Thymus (tissue), 11 donors: ENCODE measurements around the gene STXBP4. TPM values are rescaled to one million over a fixed set of nuclear protein-coding genes. Genes with fewer than 3 reads are reported as not detected.

ENCODE experiments used
- DNase-seq, 9 donors: peaks; one replicate each; pipeline ENCODE4 v3.0.0-alpha.2; 2013; ENCODE audit warnings: low spot score in 9 of 9, low read depth in 6 of 9, missing footprints in 1 of 9
- H3K27ac ChIP-seq, 2 donors: one replicate each; pipeline ENCODE4 v1.5.1; 2013; ENCODE audit warnings: control low read depth in 1 of 2, low read depth in 1 of 2, low read length in 1 of 2, mild to moderate bottlenecking in 1 of 2, moderate library complexity in 1 of 2
- H3K27me3 ChIP-seq, 2 donors: one replicate each; pipeline ENCODE4 v1.5.1; 2013; ENCODE audit warnings: low read length in 1 of 2; ENCODE audit not compliant: control insufficient read depth in 2 of 2, insufficient read depth in 1 of 2
- H3K36me3 ChIP-seq, 2 donors: one replicate each; pipeline ENCODE4 v1.5.1; 2013; ENCODE audit warnings: low read length in 1 of 2, mild to moderate bottlenecking in 1 of 2, moderate library complexity in 1 of 2; ENCODE audit not compliant: control insufficient read depth in 2 of 2, insufficient read depth in 2 of 2
- H3K4me1 ChIP-seq, 2 donors: one replicate each; pipeline ENCODE4 v1.5.1; 2013; ENCODE audit warnings: low read length in 2 of 2; ENCODE audit not compliant: control insufficient read depth in 2 of 2, insufficient read depth in 2 of 2
- H3K4me3 ChIP-seq, 2 donors: one replicate each; pipeline ENCODE4 v1.5.1; 2013; ENCODE audit warnings: low read length in 2 of 2, control low read depth in 1 of 2, mild to moderate bottlenecking in 1 of 2
- H3K9me3 ChIP-seq, 2 donors: one replicate each; pipeline ENCODE4 v1.5.1; 2013; ENCODE audit warnings: low read length in 1 of 2, mild to moderate bottlenecking in 1 of 2; ENCODE audit not compliant: control insufficient read depth in 2 of 2, insufficient read depth in 1 of 2
- WGBS: extraction: QIAGEN DNeasy Blood & Tissue Kit; methylation state at CpG from one replicate; pipeline ENCODE4 v1.1.7; 2013; 5-methylcytosine and 5-hydroxymethylcytosine counted together
- polyA plus RNA-seq: library from polyadenylated mRNA; stranded (reverse); fragments of 200-250 nt; gene quantifications from one replicate; pipeline ENCODE4 v1.2.3, GENCODE V29; 2013
- total RNA-seq: library from RNA; stranded (reverse); fragments of 120-200 nt; gene quantifications from one replicate; pipeline ENCODE4 v1.2.4, GENCODE V29; 2013
- donor health status: healthy.

The STXBP4 gene
- total and polyA plus RNA-seq, 2 donors: 1.9 to 7.3 TPM

- Histone ChIP-seq H3K4me1 (no peaks in the 10 kb centered on the region), H3K27me3 (no peaks in the 10 kb centered on the region), H3K36me3 (no peaks in the 10 kb centered on the region), H3K9me3 (no peaks in the 10 kb centered on the region), H3K4me3 (no peak overlapping the region), H3K27ac (no peak overlapping the region)
- no peak for DNase-seq
- 98% methylated on average over 1 of the region's 1 CpG for WGBS
Observed at GRCh38 chr17:55053855-55054254, 85.3 kb downstream of the STXBP4 start.

- Histone ChIP-seq H3K27ac (no peak overlapping the region), H3K36me3 (no peaks in the 10 kb centered on the region), H3K4me1 (no peaks in the 10 kb centered on the region), H3K4me3 (no peak overlapping the region), H3K27me3 (no peaks in the 10 kb centered on the region), H3K9me3 (no peaks in the 10 kb centered on the region)
- DNase-seq: no peak
Observed at GRCh38 chr17:55054429-55054828, 85.9 kb downstream of the STXBP4 start.

GRCh38 chr17:55056526-55056925, 88.0 kb downstream of the STXBP4 start:
- H3K9me3 ChIP-seq: no peaks in the 10 kb centered on the region
- WGBS: 88% methylated on average over 4 of the region's 4 CpGs
- H3K27me3 ChIP-seq: no peaks in the 10 kb centered on the region
- H3K4me3 ChIP-seq: no peak overlapping the region
- H3K4me1 ChIP-seq: no peaks in the 10 kb centered on the region
- DNase-seq: no peak
- no peaks in the 10 kb centered on the region for H3K36me3 ChIP-seq
- no peak overlapping the region for H3K27ac ChIP-seq

GRCh38 chr17:55057184-55057583, 88.6 kb downstream of the STXBP4 start:
- no peak for DNase-seq
- Histone ChIP-seq H3K36me3 (no peaks in the 10 kb centered on the region), H3K4me3 (no peak overlapping the region), H3K27me3 (no peaks in the 10 kb centered on the region), H3K4me1 (no peaks in the 10 kb centered on the region), H3K9me3 (no peaks in the 10 kb centered on the region), H3K27ac (no peak overlapping the region)
- 98% methylated on average over 3 of the region's 3 CpGs for WGBS

- no peak for DNase-seq
- Histone ChIP-seq H3K27ac (no peak overlapping the region), H3K27me3 (no peaks in the 10 kb centered on the region), H3K4me1 (no peaks in the 10 kb centered on the region), H3K9me3 (no peaks in the 10 kb centered on the region), H3K4me3 (no peak overlapping the region), H3K36me3 (no peaks in the 10 kb centered on the region)
Observed at GRCh38 chr17:55059724-55060123, 91.2 kb downstream of the STXBP4 start.

GRCh38 chr17:55062921-55063320, 94.4 kb downstream of the STXBP4 start:
- Histone ChIP-seq H3K36me3 (no peaks in the 10 kb centered on the region), H3K4me1 (no peaks in the 10 kb centered on the region), H3K27ac (no peak overlapping the region), H3K4me3 (no peak overlapping the region), H3K27me3 (no peaks in the 10 kb centered on the region), H3K9me3 (no peaks in the 10 kb centered on the region)
- no peak for DNase-seq
- 100% methylated on average over 1 of the region's 1 CpG for WGBS

GRCh38 chr17:55063885-55064874, 95.6 kb downstream of the STXBP4 start:
- DNase-seq: no peak
- H3K9me3 ChIP-seq: no peaks in the 10 kb centered on the region
- H3K36me3 ChIP-seq: no peaks in the 10 kb centered on the region
- H3K4me3 ChIP-seq: no peak overlapping the region
- no peak overlapping the region for H3K27ac ChIP-seq
- no peaks in the 10 kb centered on the region for H3K4me1 ChIP-seq
- no peaks in the 10 kb centered on the region for H3K27me3 ChIP-seq
- 87% methylated on average over 16 of the region's 16 CpGs for WGBS

GRCh38 chr17:55067697-55068439, 99.3 kb downstream of the STXBP4 start:
- Histone ChIP-seq H3K27ac (no peak overlapping the region), H3K9me3 (no peaks in the 10 kb centered on the region), H3K36me3 (no peaks in the 10 kb centered on the region), H3K4me1 (no peaks in the 10 kb centered on the region), H3K4me3 (no peak overlapping the region), H3K27me3 (no peaks in the 10 kb centered on the region)
- WGBS: 74% methylated on average over 1 of the region's 1 CpG
- DNase-seq: no peak
